GM21825 (cell line): ENCODE results near the gene SPIRE2.

Source experiments
- ATAC-seq: cut with Tn5 transposase; IDR thresholded peaks from one replicate; pipeline ENCODE4 v1.9.1; 2021; ENCODE audit warnings: mild to moderate bottlenecking, moderate library complexity; ENCODE audit not compliant: unreplicated experiment

The SPIRE2 gene

GRCh38 chr16:89893642-89894548 is 65.6 kb downstream of the SPIRE2 start:
- no peak for ATAC-seq

GRCh38 chr16:89895482-89896250 is 67.4 kb downstream of the SPIRE2 start:
- ATAC-seq = no peak

- no peak for ATAC-seq
Measured at GRCh38 chr16:89897204-89897603, 68.9 kb downstream of the SPIRE2 start.

DNA sequence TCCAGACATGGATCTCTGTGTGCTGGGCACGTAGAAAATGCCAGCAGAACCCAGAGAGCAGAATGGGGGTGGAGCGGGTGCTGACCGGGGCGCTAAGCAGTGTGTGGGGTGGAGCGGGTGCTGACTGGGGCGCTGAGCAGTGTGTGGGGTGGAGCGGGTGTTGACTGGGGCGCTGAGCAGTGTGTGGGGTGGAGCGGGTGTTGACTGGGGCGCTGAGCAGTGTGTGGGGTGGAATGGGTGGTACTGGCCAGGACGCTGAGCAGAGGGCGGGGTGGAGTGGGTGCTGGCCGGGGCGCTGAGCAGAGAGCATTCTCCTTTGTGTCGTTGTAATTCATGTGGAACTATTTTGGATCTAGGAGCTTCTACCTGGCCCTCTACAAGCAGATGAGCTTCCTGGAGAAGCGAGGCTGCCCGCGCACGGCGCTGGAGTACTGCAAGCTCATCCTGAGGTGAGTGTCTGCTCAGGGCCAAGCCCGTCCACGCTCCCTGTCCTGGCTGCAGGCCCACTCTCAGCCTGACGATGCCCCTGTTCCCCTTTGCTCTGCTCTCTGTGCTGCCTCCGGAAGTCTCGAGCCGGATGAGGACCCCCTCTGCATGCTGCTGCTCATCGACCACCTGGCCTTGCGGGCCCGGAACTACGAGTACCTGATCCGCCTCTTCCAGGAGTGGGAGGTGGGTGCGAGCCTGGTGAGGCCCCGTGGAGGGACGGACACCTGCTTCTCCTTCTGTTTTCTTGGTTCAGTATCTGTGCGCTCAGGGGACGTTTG is 70.1 kb downstream of the SPIRE2 start:
- no peak for ATAC-seq

GRCh38 chr16:89899879-89900481 is 71.7 kb downstream of the SPIRE2 start:
- no peak for ATAC-seq

- no peak for ATAC-seq
Measured at GRCh38 chr16:89900885-89901284, 72.6 kb downstream of the SPIRE2 start.

DNA sequence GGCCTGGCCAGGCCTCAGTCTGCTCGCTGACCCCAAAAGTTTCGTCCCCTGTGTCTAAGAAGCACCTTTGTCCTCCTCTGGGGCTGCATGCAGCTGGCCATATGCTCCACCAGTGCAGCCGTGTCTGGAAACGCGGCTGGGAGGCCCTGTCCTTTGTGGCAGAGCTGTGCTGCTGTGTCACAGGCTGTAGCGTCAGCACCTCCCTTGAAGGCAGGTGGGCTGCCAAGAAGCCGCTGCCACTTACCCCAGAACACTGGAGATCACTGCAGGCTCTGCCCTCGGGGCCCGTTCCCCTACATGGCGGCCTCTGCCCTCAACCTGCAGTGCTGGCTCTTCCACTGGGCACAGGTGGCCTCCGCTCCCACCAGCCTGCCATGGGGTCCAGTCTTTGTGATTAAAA is 74.7 kb downstream of the SPIRE2 start:
- ATAC-seq = no peak

DNA sequence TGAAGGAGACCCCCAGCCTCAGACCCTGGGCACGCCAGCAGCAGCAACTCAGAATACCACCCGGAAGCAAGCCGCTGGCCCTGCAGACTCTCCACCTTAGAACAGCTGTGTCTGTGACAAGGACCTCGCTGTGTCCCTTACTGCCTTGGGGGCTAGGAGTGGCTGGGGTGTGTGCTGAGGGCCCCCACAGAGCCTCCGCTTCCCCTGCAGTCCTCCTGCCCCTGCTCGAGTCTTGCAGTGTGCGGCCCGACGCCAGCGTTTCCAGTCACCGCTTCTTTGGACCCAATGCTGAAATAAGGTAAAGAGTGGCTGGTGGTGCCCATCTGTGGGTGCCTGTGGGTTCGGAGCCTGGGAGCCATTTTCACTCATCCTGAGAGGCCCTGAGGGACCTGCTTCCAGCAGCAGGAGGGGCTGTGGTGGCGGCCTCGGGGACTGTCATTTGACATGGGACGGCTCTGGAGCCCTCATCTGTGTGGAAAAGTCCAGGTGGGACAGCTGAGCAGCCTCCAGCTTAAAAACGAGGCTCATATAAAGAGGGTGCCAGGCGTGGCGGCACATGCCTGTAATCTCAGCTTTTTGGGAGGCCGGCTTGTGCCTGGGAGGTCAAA is 75.7 kb downstream of the SPIRE2 start:
- no peak for ATAC-seq

- no peak for ATAC-seq
Measured at GRCh38 chr16:89904606-89905510, 76.6 kb downstream of the SPIRE2 start.

- ATAC-seq = no peak
Measured at GRCh38 chr16:89905511-89906139, 77.3 kb downstream of the SPIRE2 start.

DNA sequence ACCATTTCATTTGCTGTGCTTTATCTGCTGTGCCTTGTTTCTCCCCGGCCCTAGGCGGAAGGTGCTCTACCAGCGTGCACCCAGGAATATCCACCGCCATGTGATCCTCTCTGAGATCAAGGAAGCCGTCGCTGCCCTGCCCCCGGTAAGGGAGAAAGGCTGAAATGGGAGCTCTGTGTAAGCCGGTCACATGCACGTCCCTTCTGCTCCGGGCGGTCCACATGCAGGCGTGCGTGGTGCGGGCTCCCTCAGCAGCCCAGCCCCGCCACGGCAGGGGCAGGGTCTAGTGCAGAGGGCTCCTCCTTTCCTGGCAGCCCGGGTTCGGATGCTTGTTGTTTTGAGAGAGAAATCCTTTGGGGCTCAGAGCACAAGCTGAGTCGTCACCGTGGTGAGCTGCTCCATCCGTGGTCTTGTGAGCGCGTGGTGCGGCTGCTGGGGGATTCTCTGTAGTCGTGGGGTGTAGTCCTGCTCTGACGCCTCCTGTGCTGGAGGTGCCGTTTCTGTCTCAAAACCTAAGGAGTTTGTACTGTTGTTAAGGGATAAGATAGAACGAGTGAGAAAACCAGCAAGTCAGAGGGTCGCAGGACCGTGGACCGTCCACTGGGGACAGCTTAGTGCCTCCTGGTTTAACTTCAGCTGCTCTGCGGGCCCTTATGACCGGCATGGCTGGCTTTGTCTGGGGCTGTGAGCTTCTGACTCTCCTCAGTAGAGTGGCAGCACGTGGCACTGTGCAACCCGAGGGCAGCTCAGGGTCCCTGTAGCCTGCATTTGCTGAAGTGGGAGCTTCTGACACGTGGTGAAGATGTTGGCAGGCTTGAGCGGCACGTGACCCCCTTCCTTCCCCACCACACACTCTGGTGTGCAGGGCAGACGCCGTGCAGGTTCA is 78.1 kb downstream of the SPIRE2 start:
- ATAC-seq = no peak

- ATAC-seq = no peak
Measured at GRCh38 chr16:89907055-89907814, 79.0 kb downstream of the SPIRE2 start.

GRCh38 chr16:89908236-89908635 is 80.0 kb downstream of the SPIRE2 start:
- ATAC-seq = no peak

GRCh38 chr16:89909777-89910716 is 81.8 kb downstream of the SPIRE2 start:
- ATAC-seq = no peak

DNA sequence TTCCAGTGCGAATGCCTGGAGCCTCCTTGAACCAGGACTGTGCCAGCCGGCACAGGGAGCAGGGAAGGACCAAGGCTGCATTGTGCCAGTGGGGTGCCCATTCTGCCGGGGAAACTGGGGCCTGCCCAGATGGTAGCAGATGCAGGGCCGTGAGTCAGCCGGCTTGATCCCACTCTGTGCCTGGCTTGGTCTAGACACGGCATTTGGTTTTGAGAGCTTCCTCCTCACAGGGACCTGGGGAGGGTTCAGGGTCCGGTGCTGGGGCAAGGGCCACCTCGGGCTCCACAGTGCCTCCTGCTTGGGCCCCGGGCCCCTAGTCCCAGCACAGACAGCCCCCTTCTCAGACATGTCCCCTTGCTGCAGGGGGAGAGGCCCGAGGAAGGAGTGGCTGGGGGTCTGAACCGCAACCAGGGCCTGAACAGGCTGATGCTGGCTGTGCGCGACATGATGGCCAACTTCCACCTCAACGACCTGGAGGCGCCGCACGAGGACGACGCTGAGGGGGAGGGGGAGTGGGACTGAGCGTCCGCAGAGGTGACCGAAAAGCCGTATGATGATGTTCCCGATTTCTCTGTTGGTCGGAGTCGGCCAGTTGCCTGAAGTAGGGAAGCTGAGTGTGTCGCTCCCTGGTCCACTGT is 82.6 kb downstream of the SPIRE2 start:
- no peak for ATAC-seq

- no peak for ATAC-seq
Measured at GRCh38 chr16:89911375-89911774, 83.1 kb downstream of the SPIRE2 start.
